Stimulated activated CD4-positive, alpha-beta T cell treated with anti-CD3 and anti-CD28 coated beads, Interleukin-12 subunit alpha, Interleukin-12 subunit beta, amount 100 ng/mL, for 24 hours (primary cell): ENCODE data around the gene LMO3.
"Not testable (repeated sequence)": the region's sequence is repeated elsewhere in the genome, so short reads cannot be mapped to it uniquely, and the experiment has no call there.

Experiments used
- DNase-seq, 2 experiments: peaks; one replicate each; pipeline ENCODE4 v3.0.0-alpha.2; 2020; ENCODE audit warnings: low read depth in 2 of 2

Gene LMO3

DNA sequence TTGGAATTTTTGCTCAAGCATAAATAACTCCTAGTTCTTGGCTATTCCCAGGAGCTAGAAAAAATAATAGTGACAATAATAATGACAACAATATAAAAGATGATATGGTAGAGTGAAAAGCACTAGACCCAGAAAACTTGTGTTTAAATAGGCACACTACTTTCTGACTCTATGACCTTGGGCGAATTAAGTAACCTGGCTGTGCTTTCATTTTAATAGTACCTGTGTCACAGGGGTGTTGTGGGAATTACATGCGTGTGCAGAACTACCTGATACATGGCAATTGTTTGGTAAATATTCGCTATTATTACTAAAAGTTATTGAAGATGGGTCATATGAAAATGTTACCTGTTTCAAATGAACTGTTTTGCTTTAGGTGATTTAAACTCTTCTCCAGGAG is 60.1 kb downstream of the LMO3 start:
- DNase-seq: no peak

DNA sequence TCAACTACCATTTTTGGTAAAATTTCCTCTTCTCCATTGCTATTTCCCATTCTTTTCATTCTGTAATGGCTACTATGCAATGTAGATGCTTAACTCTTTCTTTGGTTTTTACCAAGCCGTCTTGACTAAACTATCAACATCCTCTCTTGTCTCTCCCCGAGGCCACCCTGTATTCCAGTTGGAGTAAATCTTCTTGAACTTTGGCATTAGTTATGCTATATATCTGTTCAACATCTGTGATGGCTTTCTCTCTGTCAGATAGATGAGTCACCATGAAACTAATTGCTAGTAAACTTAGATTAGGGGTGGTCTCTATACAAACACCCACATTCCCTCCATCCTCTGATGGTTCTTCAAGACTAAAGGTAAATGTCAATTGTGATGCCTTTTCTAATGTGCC is 63.4 kb downstream of the LMO3 start:
- DNase-seq: no peak

DNA sequence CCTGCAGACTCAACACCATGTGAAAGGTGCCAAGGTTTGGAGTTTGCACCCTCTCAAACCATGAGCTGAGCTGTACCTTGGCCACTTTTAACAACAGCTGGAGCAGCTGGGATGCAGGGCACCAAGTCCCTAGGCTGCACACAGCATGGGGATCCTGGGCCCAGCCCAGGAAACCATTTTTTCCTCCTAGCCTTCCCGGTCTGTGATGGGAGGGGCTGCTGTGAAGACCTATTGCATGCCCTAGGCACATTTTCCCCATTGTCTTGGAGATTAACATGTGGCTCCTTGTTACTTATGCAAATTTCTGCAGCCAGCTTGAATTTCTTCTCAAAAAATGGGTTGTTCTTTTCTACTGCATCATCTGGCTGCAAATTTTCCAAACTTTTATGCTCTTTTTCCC is 68.3 kb downstream of the LMO3 start:
- DNase-seq: not testable (repeated sequence)

DNA sequence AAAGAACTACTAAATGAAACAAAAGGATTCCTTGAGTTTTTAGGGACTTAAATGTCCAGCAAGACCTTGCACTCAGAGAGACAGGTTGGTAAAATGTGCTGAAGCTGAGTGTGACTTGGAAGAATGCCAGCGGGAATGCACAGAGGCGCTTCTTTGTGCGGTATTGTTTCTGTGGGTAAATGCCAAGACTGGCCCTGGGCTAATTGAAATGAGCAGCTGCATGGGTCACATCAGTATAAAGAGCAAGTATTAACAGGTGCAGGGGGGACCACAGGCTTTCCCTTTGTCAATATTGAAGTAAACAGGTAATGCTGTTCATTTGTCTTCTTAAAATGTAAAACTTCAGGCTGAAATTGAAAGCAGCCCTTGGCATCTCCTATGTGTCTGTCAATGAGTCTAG is 74.3 kb downstream of the LMO3 start:
- DNase-seq: no peak

DNA sequence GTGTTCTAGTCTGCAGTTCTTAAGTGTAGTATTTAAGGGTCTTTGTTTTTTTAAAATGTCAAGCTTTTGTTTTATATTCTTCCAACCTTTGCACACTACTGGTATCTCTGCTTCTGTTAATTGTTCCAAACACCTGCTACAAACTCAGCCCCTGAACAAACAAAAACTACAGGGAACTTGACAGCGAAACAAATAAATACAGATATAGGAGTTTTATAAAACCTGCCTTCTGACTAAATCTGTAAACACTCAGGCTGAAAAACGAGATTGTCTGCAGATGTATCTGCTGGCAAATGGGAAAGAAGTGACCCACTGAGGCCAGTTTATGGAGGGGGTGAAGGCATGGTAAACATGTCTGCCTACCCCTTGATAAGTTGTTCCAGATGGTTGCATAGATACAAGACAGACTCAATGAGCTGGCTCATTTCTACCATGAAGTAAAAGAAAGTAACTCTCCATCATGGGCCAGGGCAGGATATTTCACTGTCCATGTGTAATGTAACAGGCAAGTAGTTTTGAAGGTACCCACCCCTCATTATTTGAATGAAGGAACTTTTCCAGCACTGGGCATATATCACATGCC is 75.6 kb downstream of the LMO3 start:
- no peak for DNase-seq

DNA sequence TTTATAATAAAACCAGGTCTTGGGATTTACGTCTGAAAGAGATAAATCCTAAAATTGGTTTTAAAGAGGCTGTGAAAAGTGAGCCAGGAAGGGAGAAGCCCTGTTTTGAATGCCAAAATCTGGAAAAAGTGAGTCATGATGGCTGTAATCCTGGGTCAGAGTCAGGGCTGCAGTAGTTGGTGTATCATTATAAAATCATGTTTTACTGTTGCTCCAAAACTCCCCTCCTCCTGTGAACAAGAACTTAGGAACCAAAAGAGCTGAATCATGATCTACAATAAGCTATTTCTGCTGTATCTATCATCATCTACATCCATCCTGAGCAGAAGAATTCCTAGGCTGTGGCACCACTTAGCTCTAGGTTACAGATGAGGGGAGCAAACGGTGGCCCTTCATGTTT is 79.3 kb downstream of the LMO3 start:
- DNase-seq: no peak

DNA sequence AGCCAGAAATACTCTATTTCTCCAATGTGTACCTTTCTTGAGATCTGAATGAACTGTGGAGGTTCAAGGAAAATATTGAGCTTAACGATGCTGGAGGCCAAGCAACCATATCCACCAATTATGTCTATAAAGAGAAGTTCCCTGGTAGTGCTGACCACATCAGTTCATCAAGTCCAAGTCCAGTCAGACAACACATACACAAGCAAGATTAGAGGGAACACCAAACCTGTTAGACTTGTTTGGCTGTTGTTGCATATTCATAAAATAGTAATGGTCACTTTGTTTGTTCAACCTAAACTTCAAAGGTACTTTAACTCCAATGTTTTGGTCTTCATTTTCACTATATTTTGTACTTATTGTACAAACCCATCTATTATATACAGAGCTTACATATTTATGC is 81.6 kb downstream of the LMO3 start:
- no peak for DNase-seq

DNA sequence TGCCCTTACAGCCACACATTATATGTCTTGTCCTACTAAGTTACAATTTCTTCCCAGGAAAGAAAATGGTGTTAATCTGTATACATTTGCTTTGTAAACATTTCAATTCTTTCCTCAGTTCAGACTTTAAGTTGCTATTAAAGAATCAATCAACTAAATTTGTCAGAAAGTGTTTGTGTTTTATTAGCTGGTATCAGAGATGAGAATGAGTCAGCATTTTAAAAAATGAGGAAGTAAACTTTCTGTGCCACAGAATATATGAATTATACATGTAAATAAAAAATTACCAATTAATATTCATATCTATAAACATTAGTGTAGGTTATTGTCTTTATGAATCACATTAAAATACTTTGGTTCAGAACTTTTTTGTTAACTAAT is 82.0 kb downstream of the LMO3 start:
- DNase-seq: no peak

DNA sequence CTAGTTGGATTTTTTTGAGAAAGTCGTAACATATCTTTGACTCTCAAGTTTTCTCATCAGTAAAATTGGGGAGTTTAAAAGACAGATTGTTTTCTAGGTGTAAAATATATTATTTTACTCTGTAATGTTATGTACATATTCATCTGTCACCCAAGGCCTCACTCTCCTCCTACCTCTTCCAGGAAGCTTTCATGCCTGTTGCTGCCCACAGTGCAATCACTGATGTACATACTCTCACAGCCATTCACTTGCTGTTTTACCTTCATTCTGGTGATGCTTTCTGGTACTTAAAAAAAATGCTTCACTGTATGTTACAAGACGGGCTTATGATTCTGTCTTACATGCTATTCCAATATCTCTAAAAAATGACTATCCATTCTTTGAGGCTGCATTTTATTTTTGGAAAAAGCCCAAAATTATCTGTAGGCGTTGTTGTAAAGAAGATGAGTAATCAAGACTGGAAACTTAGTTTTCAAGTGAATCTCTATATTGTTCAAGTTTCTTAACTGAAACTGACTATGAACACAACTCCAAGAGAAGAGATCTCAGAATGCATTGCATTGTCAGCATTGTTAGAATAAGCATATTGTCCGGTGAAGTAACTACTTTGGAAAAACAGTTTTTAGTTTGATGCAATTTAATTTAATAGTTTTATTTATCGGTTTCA is 82.5 kb downstream of the LMO3 start:
- no peak for DNase-seq

DNA sequence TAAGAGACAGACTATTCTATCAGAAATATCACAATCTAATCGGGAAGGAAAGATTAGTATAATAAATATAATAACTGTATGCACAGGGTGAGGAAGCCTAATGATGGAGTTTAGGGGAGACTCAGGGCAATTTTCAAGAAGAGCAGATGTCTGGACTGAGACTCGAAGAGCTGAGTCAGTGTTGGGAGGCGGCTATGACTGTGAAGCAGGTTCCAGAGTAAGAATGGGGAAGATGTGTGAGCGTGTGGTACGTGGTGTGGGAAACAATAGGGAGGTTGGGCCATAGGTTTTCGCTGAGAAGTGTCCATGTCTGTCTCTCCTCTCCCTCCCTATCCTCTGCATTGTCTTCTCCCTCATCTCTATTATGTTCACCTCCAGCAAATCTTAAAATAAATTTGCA is 85.6 kb downstream of the LMO3 start:
- no peak for DNase-seq

DNA sequence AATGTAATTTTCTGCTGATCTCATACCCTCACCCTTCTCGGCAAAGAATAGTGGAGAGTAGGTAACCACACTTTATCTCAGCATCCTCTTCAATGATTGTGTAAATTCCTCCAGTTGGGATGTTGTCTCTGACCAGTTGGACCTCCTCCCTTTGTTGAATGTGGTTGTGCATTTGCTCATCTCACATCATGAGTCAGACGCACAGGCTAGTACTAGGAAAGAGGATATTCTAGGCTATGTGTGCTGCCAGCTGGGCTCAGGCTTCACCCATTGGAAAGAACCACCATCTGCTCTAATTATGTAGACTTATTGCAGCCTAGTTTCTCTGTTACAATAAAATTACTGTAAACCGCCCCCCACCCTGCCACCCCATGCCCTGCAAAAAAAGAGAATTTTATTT is 90.3 kb downstream of the LMO3 start:
- DNase-seq: no peak

DNA sequence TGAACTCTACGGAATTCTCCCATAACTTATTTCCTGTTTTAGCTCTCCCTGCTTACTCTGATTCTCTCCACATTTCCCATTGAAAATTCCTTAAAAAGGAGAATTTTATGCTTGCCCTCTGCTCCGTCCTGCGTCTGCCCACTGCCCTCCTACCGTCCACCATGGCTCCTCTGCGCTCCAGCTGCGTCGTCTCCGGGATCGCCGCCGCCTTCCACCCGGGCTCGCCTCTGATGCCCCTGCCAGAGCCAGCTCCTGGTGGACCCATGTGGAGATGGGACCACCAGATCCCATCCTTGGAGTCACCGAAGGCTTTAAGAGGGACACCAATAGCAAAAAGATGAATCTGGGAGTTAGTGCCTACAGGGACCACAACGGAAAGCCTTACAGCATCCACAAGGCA is 92.7 kb downstream of the LMO3 start:
- DNase-seq: no peak

DNA sequence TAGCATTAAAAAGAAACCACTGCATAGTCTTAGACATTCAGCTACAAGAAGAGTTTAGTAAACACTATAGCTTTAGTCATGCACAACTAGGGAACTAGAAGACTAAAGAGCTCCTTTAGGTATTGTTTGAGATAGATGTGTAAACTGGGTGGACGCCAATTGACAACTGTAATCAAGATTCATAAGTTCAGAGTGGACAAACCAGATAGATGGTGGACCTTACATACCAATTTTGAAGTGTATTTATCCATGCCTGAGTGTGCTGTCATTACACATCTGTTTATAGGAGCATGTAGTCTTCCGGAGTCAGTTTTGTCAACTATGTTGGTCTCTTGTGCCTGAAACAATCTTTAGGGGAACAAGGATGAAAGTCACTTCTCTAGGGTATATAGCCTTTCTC is 96.6 kb downstream of the LMO3 start:
- DNase-seq: no peak

DNA sequence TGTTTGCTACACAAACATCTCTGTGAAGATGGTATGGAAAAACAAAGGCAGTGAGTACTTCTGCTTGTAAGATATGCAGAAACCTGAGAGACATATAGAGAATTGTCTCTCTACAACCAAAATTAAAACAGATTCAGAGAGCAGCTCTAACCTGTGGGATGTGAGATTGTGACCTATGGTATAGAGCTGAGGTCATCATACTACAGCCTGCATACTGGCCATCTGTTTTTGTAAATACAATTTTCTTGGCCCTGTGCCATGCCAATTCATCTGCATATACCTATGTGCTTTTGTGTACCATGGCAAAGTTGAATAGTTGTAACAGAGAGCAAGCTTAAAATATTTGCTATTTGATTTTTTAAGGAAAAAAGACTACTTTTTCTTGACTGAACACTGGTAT is 99.6 kb downstream of the LMO3 start:
- DNase-seq: no peak

DNA sequence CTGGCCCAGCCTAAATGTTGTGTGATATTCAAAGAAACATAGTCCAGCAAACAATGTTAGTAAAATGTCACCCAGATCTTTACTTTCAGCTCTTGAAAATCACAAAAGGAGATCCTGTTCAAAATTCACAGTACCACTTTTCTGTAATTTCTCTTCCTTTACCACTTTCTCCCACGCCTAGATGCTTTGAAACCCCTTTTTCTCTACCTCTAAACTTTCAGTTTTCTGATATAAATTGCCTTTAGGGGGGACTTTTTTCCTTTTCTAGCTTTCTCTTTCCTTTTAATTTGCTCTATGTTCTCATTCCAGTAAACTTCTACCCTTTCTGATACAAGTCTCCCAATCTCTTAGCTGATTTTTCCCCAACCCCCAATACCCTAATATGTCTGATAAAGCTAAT is 101.8 kb downstream of the LMO3 start:
- DNase-seq: no peak

DNA sequence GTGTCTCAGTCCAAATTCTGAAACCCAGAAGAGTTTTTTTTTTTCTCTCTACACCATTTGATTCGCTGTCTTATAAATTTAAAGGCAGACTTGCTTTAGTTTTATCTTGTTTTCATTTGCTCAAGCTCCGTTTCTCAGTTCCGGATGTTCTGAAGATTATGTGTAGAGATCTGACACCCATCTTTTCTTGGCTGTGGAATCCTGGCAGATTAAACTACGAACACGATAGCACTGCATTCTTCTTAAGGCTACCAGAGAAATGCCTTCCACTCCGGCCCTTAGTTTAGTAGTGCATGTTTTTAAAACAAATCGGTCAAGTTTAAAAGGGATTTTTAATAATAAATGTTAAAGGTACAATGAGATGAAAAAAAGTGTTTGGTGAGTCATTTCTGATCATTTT is 106.4 kb downstream of the LMO3 start:
- DNase-seq: no peak
